Measurements from ENCODE around the gene ATP11A. TPM values are rescaled to one million over a fixed set of nuclear protein-coding genes. Genes with fewer than 3 reads are reported as not detected.

ATP11A gene
- total and polyA plus RNA-seq, 4 donors = 18.0 to 24.7 (median 21.5) TPM

GRCh38 chr13:112735791-112736190, 46.0 kb downstream of the ATP11A start:
- 85% methylated on average over 17 of the region's 17 CpGs for WGBS (ENCODE audit: insufficient coverage)
- H3K27ac ChIP-seq (ENCODE audit: low read depth, low read length) = no peak overlapping the region

GRCh38 chr13:112737294-112737693, 47.5 kb downstream of the ATP11A start:
- Histone ChIP-seq H3K27me3 (ENCODE audit: control insufficient read depth, insufficient read depth, low read length) (no peaks in the 10 kb centered on the region), H3K36me3 (ENCODE audit: control insufficient read depth, insufficient read depth, low read length) (peaks cover 3% of the 10 kb centered on the region), H3K4me3 (ENCODE audit: low read depth, low read length) (no peak overlapping the region), H3K4me1 (ENCODE audit: control insufficient read depth, insufficient read depth, low read length) (peaks cover 16% of the 10 kb centered on the region), H3K9me3 (ENCODE audit: control insufficient read depth, insufficient read depth, low read length) (no peaks in the 10 kb centered on the region), H3K27ac (ENCODE audit: low read depth, low read length) (no peak overlapping the region)
- no peak for DNase-seq (ENCODE audit: low read depth in 4 of 6, low spot score in 6 of 6)
- whole genome bisulfite sequencing (ENCODE audit: insufficient coverage) = 88% methylated on average over 9 of the region's 9 CpGs

More at GRCh38 chr13:112735791-112736190, 46.0 kb downstream of the ATP11A start:
- no peaks in the 10 kb centered on the region for H3K9me3 ChIP-seq (ENCODE audit: control insufficient read depth, insufficient read depth, low read length)
- no peak overlapping the region for H3K4me3 ChIP-seq (ENCODE audit: low read depth, low read length)
- H3K36me3 ChIP-seq (ENCODE audit: control insufficient read depth, insufficient read depth, low read length) = peaks cover 3% of the 10 kb centered on the region
- no peak for DNase-seq (ENCODE audit: low read depth in 4 of 6, low spot score in 6 of 6)
- no peaks in the 10 kb centered on the region for H3K27me3 ChIP-seq (ENCODE audit: control insufficient read depth, insufficient read depth, low read length)
- H3K4me1 ChIP-seq (ENCODE audit: control insufficient read depth, insufficient read depth, low read length) = peaks cover 7% of the 10 kb centered on the region

- Histone ChIP-seq H3K27me3 (ENCODE audit: control insufficient read depth, insufficient read depth, low read length) (no peaks in the 10 kb centered on the region), H3K36me3 (ENCODE audit: control insufficient read depth, insufficient read depth, low read length) (peaks cover 3% of the 10 kb centered on the region), H3K27ac (ENCODE audit: low read depth, low read length) (no peak overlapping the region), H3K4me1 (ENCODE audit: control insufficient read depth, insufficient read depth, low read length) (peaks cover 19% of the 10 kb centered on the region), H3K9me3 (ENCODE audit: control insufficient read depth, insufficient read depth, low read length) (no peaks in the 10 kb centered on the region), H3K4me3 (ENCODE audit: low read depth, low read length) (no peak overlapping the region)
- no peak for DNase-seq (ENCODE audit: low read depth in 4 of 6, low spot score in 6 of 6)
- 80% methylated on average over 3 of the region's 7 CpGs for WGBS (ENCODE audit: insufficient coverage)
Observed at GRCh38 chr13:112738606-112739005, 48.8 kb downstream of the ATP11A start.

- H3K4me3 ChIP-seq (ENCODE audit: low read depth, low read length) = no peak overlapping the region
- peaks cover 3% of the 10 kb centered on the region for H3K36me3 ChIP-seq (ENCODE audit: control insufficient read depth, insufficient read depth, low read length)
- WGBS (ENCODE audit: insufficient coverage) = 82% methylated on average over 18 of the region's 19 CpGs
- H3K4me1 ChIP-seq (ENCODE audit: control insufficient read depth, insufficient read depth, low read length) = peaks cover 15% of the 10 kb centered on the region
- H3K27ac ChIP-seq (ENCODE audit: low read depth, low read length) = no peak overlapping the region
- no peaks in the 10 kb centered on the region for H3K27me3 ChIP-seq (ENCODE audit: control insufficient read depth, insufficient read depth, low read length)
- DNase-seq (ENCODE audit: low read depth in 4 of 6, low spot score in 6 of 6) = no peak
- H3K9me3 ChIP-seq (ENCODE audit: control insufficient read depth, insufficient read depth, low read length) = no peaks in the 10 kb centered on the region
Observed at GRCh38 chr13:112740502-112741131, 50.8 kb downstream of the ATP11A start.

- Histone ChIP-seq H3K27ac (ENCODE audit: low read depth, low read length) (no peak overlapping the region), H3K4me1 (ENCODE audit: control insufficient read depth, insufficient read depth, low read length) (peaks cover 15% of the 10 kb centered on the region), H3K27me3 (ENCODE audit: control insufficient read depth, insufficient read depth, low read length) (no peaks in the 10 kb centered on the region), H3K36me3 (ENCODE audit: control insufficient read depth, insufficient read depth, low read length) (no peaks in the 10 kb centered on the region), H3K9me3 (ENCODE audit: control insufficient read depth, insufficient read depth, low read length) (no peaks in the 10 kb centered on the region), H3K4me3 (ENCODE audit: low read depth, low read length) (no peak overlapping the region)
- 85% methylated on average over 15 of the region's 15 CpGs for WGBS (ENCODE audit: insufficient coverage)
- no peak for DNase-seq (ENCODE audit: low read depth in 4 of 6, low spot score in 6 of 6)
Observed at GRCh38 chr13:112741185-112741755, 51.4 kb downstream of the ATP11A start.

GRCh38 chr13:112741835-112742570, 52.2 kb downstream of the ATP11A start:
- no peak overlapping the region for H3K4me3 ChIP-seq (ENCODE audit: low read depth, low read length)

GRCh38 chr13:112742583-112742982, 52.7 kb downstream of the ATP11A start:
- Histone ChIP-seq H3K27me3 (ENCODE audit: control insufficient read depth, insufficient read depth, low read length) (no peaks in the 10 kb centered on the region), H3K4me3 (ENCODE audit: low read depth, low read length) (no peak overlapping the region), H3K36me3 (ENCODE audit: control insufficient read depth, insufficient read depth, low read length) (no peaks in the 10 kb centered on the region), H3K4me1 (ENCODE audit: control insufficient read depth, insufficient read depth, low read length) (peaks cover 22% of the 10 kb centered on the region), H3K9me3 (ENCODE audit: control insufficient read depth, insufficient read depth, low read length) (no peaks in the 10 kb centered on the region), H3K27ac (ENCODE audit: low read depth, low read length) (no peak overlapping the region)
- no peak for DNase-seq (ENCODE audit: low read depth in 4 of 6, low spot score in 6 of 6)
- 84% methylated on average over 13 of the region's 14 CpGs for WGBS (ENCODE audit: insufficient coverage)

More at GRCh38 chr13:112741835-112742570, 52.2 kb downstream of the ATP11A start:
- no peaks in the 10 kb centered on the region for H3K9me3 ChIP-seq (ENCODE audit: control insufficient read depth, insufficient read depth, low read length)
- H3K27me3 ChIP-seq (ENCODE audit: control insufficient read depth, insufficient read depth, low read length) = no peaks in the 10 kb centered on the region
- 78% methylated on average over 8 of the region's 18 CpGs for WGBS (ENCODE audit: insufficient coverage)
- H3K36me3 ChIP-seq (ENCODE audit: control insufficient read depth, insufficient read depth, low read length) = no peaks in the 10 kb centered on the region
- peaks cover 17% of the 10 kb centered on the region for H3K4me1 ChIP-seq (ENCODE audit: control insufficient read depth, insufficient read depth, low read length)
- no peak overlapping the region for H3K27ac ChIP-seq (ENCODE audit: low read depth, low read length)
- DNase-seq (ENCODE audit: low read depth in 4 of 6, low spot score in 6 of 6) = no peak

GRCh38 chr13:112743451-112744167, 53.8 kb downstream of the ATP11A start:
- H3K9me3 ChIP-seq (ENCODE audit: control insufficient read depth, insufficient read depth, low read length) = no peaks in the 10 kb centered on the region
- H3K36me3 ChIP-seq (ENCODE audit: control insufficient read depth, insufficient read depth, low read length) = no peaks in the 10 kb centered on the region
- H3K4me3 ChIP-seq (ENCODE audit: low read depth, low read length) = no peak overlapping the region
- 97% methylated on average over 11 of the region's 12 CpGs for WGBS (ENCODE audit: insufficient coverage)
- H3K4me1 ChIP-seq (ENCODE audit: control insufficient read depth, insufficient read depth, low read length) = peaks cover 24% of the 10 kb centered on the region
- no peaks in the 10 kb centered on the region for H3K27me3 ChIP-seq (ENCODE audit: control insufficient read depth, insufficient read depth, low read length)
- DNase-seq (ENCODE audit: low read depth in 4 of 6, low spot score in 6 of 6) = no peak
- H3K27ac ChIP-seq (ENCODE audit: low read depth, low read length) = no peak overlapping the region

GRCh38 chr13:112744168-112745021, 54.6 kb downstream of the ATP11A start:
- Histone ChIP-seq H3K27me3 (ENCODE audit: control insufficient read depth, insufficient read depth, low read length) (no peaks in the 10 kb centered on the region), H3K36me3 (ENCODE audit: control insufficient read depth, insufficient read depth, low read length) (no peaks in the 10 kb centered on the region), H3K9me3 (ENCODE audit: control insufficient read depth, insufficient read depth, low read length) (no peaks in the 10 kb centered on the region), H3K4me1 (ENCODE audit: control insufficient read depth, insufficient read depth, low read length) (peaks cover 24% of the 10 kb centered on the region), H3K4me3 (ENCODE audit: low read depth, low read length) (no peak overlapping the region), H3K27ac (ENCODE audit: low read depth, low read length) (no peak overlapping the region)
- DNase-seq (ENCODE audit: low read depth in 4 of 6, low spot score in 6 of 6) = no peak
- 70% methylated on average over 11 of the region's 22 CpGs for WGBS (ENCODE audit: insufficient coverage)
